Lung (tissue), 12 donors: ENCODE measurements around the gene PHAF1. TPM values are rescaled to one million over a fixed set of nuclear protein-coding genes. Genes with fewer than 3 reads are reported as not detected.

Experiments used
- ATAC-seq: fragments of 200-7000 bp; cut with Tn5 transposase; one replicate; pipeline ENCODE4 v1.9.1; 2020; ENCODE audit warnings: moderate number of reproducible peaks; ENCODE audit not compliant: insufficient read depth, low FRiP score
- DNase-seq, 3 donors: peaks; one replicate each; pipeline ENCODE4 v3.0.0-alpha.2; 2013 to 2017
- H3K27ac ChIP-seq, 2 donors: one replicate each; pipeline ENCODE4 v1.5.1; 2013; ENCODE audit warnings: mild to moderate bottlenecking in 2 of 2, moderate library complexity in 2 of 2, control low read depth in 1 of 2, inconsistent platforms in 1 of 2, low read depth in 1 of 2, low read length in 1 of 2
- H3K27me3 ChIP-seq, 3 donors: one replicate each; pipeline ENCODE4 v1.5.1; 2013; ENCODE audit warnings: low read length in 2 of 3; ENCODE audit not compliant: control insufficient read depth in 3 of 3, insufficient read depth in 3 of 3
- H3K36me3 ChIP-seq, 4 donors: one replicate each; pipeline ENCODE4 v1.5.1; 2013; ENCODE audit warnings: low read length in 4 of 4, mild to moderate bottlenecking in 1 of 4, moderate library complexity in 1 of 4; ENCODE audit not compliant: control insufficient read depth in 4 of 4, insufficient read depth in 4 of 4
- H3K4me1 ChIP-seq, 5 donors: one replicate each; pipeline ENCODE4 v1.5.1; 2013; ENCODE audit warnings: low read length in 5 of 5, mild to moderate bottlenecking in 2 of 5, moderate library complexity in 1 of 5; ENCODE audit not compliant: control insufficient read depth in 5 of 5, insufficient read depth in 5 of 5
- H3K4me3 ChIP-seq: one replicate; pipeline ENCODE4 v1.5.1; 2013; ENCODE audit warnings: mild to moderate bottlenecking, control low read depth, moderate library complexity
- H3K9ac ChIP-seq, 2 donors: one replicate each; pipeline ENCODE4 v1.5.1; 2013; ENCODE audit warnings: low read length in 2 of 2, control low read depth in 1 of 2; ENCODE audit not compliant: insufficient read depth in 1 of 2
- H3K9me3 ChIP-seq, 4 donors: one replicate each; pipeline ENCODE4 v1.5.1; 2013; ENCODE audit warnings: low read length in 3 of 4, mild to moderate bottlenecking in 1 of 4, moderate library complexity in 1 of 4; ENCODE audit not compliant: control insufficient read depth in 4 of 4, insufficient read depth in 3 of 4
- CTCF ChIP-seq: IDR thresholded peaks from 2 replicates; pipeline ENCODE4 v1.5.1; 2012; ENCODE audit warnings: mild to moderate bottlenecking; ENCODE audit errors: control extremely low read depth, extremely low read depth
- WGBS, 2 donors: extraction: QIAGEN DNeasy Blood & Tissue Kit; methylation state at CpG; one replicate each; pipeline ENCODE4 v1.1.7; 2013; 5-methylcytosine and 5-hydroxymethylcytosine counted together
- polyA plus RNA-seq, 2 donors: library from polyadenylated mRNA; stranded (reverse); fragments of 200-250 nt; gene quantifications; one replicate each; pipeline ENCODE4 v1.2.1, GENCODE V29; 2013
- total RNA-seq, 2 donors: library from RNA; depleted of rRNA in 1 of 2; stranded (reverse); fragments of >200 nt in 1 of 2; gene quantifications; one replicate each; pipeline ENCODE4 v1.2.1, GENCODE V29; 2014 to 2021
- donor health status: control.
- donor health status: control.
- donor health status: Bipolar disorder and iron deficiency.
- donor health status: healthy.
- donor health status: DM: yes; HTN: yes; CAD: no.

The PHAF1 gene
- total and polyA plus RNA-seq, 4 donors: 9.1 to 36.1 (median 13.3) TPM

GRCh38 chr16:67082891-67083290 lies 26.9 kb upstream of the PHAF1 start:
- ATAC-seq (no peak), DNase-seq (no peak)
- Histone ChIP-seq H3K4me1 (peaks cover 0 to 4% (median 0%) of the 10 kb centered on the region in 5 donors), H3K36me3 (peaks cover 0 to 5% (median 1%) of the 10 kb centered on the region in 4 donors), H3K4me3 (no peak overlapping the region), H3K9me3 (no peaks in the 10 kb centered on the region), H3K27me3 (no peaks in the 10 kb centered on the region), H3K9ac (no peak overlapping the region), H3K27ac (no peak overlapping the region)
- no peak for TF ChIP-seq CTCF
- WGBS, 2 donors: 96 to 100% methylated on average over 1 of the region's 1 CpG

DNA sequence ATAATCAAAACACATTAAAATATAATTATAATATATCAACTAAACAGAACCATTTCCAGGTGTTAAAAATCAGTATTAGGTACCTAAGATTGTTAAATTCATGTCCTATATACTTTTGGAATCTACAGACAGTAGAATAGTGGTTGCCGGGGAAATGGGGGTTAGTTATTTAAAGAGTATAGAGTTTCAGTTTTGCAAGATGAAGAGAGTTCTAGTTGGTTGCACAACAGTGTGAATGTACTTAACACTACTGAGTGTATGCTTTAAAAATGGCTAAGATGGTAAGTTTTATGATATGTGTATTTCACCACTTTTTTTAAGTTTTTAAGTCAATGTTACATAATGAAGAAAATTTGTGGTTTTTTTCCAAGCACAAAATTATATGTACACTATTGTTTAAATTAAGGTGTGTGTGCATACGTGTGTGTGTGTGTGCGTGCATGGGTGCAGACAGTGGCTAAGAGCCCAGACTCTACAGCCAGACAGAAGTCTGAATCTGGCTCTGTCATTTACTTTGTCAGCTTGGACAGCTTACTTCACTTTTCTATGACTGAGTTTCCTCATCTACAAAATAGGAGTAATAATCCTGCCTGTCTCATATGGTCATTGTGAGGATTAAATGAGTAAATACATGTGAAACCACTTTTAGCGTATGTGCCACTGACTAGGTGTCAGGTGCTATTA lies 25.3 kb upstream of the PHAF1 start:
- peaks cover 0 to 5% (median 0%) of the 10 kb centered on the region in 5 donors for H3K4me1 ChIP-seq
- H3K9me3 ChIP-seq: no peaks in the 10 kb centered on the region
- no peaks in the 10 kb centered on the region for H3K27me3 ChIP-seq
- no peak overlapping the region for H3K27ac ChIP-seq
- DNase-seq: peak in 1 of 3 donors; percentile 62
- 73 to 85% methylated on average over 4 of the region's 4 CpGs for WGBS, 2 donors
- no peak for ATAC-seq
- peaks cover 0 to 3% (median 1%) of the 10 kb centered on the region in 4 donors for H3K36me3 ChIP-seq
- TF ChIP-seq CTCF: no peak
- H3K4me3 ChIP-seq: no peak overlapping the region
- H3K9ac ChIP-seq: no peak overlapping the region

GRCh38 chr16:67086822-67087221 lies 22.9 kb upstream of the PHAF1 start:
- ATAC-seq: no peak
- Histone ChIP-seq H3K27ac (no peak overlapping the region), H3K4me1 (peaks cover 0 to 26% (median 0%) of the 10 kb centered on the region in 5 donors), H3K9me3 (no peaks in the 10 kb centered on the region), H3K36me3 (peaks cover 0 to 3% (median 1%) of the 10 kb centered on the region in 4 donors), H3K27me3 (no peaks in the 10 kb centered on the region), H3K9ac (no peak overlapping the region), H3K4me3 (no peak overlapping the region)
- TF ChIP-seq CTCF: no peak
- peak in 2 of 3 donors; percentile 27 to 56 for DNase-seq
